Measurements from ENCODE around the gene CIRBP.

GRCh38 chr19:1224847-1225246 is 44.3 kb upstream of the CIRBP start:
- no peak for TF ChIP-seq POLR2A (IDR thresholded peaks at IDR 0.05)
- no peak for TF ChIP-seq CTCF (IDR thresholded peaks at IDR 0.05)

All from Peyer's patch (tissue), 4 donors.